ENCODE measurements around the gene TRIM71.

- TF ChIP-seq CTCF (IDR thresholded peaks at IDR 0.05), result no peak
- TF ChIP-seq POLR2A (IDR thresholded peaks at IDR 0.05), result no peak
Measured at GRCh38 chr3:32831791-32832190, 14.0 kb downstream of the TRIM71 start.
